NCI-H1930 (cell line): ENCODE results near the gene IMPACT.

ENCODE experiments used
- DNase-seq, 2 experiments: peaks; one replicate each; lab custom pipeline; 2025; lab: John Stamatoyannopoulos, UW

Gene IMPACT, protein sequence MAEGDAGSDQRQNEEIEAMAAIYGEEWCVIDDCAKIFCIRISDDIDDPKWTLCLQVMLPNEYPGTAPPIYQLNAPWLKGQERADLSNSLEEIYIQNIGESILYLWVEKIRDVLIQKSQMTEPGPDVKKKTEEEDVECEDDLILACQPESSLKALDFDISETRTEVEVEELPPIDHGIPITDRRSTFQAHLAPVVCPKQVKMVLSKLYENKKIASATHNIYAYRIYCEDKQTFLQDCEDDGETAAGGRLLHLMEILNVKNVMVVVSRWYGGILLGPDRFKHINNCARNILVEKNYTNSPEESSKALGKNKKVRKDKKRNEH

GRCh38 chr18:24426398-24427294, at the start of gene IMPACT:
Gene IMPACT, plus strand, starts transcription at chr18:24426670. Its CDS starts 87 bp downstream, at chr18:24426757.
- peak; percentile 88 to 92 for DNase-seq

- no peak for DNase-seq
Measured at GRCh38 chr18:24378598-24378997, 47.9 kb upstream of the IMPACT start.

DNA sequence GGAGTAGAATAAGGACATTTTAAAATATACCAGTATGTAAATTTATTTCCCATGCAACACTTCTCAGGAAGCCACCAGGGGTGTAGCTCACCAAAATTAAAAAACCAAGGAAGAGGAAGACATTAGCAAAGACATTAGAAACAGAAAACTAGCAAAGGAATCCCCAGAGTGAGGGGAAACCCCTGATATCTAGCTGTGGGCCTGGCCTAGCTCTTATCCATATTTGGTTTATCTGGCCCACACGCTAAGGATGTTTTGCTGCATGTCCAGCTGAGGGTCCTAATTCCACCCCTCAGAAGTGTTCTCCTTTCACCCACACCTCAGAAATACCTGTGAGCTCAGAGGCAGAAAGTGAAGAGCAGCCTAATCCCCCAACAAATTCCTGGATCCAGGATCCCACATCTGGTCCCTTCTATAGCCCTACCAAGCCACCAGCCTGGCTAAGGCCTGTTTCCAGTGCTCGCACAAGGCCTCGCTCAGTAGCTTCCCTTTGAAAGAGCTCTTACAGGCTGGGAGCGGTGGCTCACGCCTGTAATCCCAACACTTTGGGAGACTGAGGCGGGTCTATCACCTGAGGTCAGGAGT, 46.2 kb upstream of the IMPACT start:
- no peak for DNase-seq

DNA sequence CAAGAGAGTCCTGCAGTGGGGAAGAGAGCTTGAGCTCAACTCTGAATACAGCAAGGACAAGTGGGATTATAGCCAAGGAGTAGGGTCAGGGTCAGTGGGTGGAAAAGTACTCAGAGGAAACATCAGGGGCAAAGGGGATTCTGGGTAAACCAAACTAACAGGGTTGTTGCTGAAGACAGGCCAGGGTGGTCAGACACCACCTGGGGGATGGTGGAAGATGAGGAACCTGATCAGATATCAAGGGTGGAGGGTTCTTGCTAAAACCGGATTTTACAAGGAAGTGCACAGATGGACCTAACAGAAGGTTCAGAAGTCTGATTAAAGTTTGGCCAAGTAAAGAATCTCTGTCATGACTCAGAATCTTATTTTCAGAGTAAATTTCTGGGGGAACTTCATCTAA, 45.3 kb upstream of the IMPACT start:
- DNase-seq, result no peak

- DNase-seq, result no peak
Measured at GRCh38 chr18:24386681-24387080, 39.8 kb upstream of the IMPACT start.

DNA sequence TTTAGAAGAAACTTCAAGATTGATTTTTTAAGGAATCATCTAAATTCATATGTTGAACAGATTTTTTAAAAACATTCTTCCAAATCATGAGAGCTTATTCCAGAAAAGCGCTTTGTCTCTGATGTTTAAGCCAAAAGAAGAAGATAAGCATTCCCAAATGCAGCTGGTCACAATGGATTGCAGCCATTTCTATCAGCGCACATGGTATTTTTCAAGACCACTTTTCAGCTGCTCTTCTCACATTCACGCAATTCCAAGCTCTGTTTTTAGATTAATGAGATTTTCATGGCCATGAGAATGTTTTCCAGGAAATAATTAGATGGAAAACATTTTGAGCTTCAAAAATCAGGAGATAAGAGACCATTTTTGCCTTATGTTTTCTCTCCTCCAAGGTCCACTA, 37.5 kb upstream of the IMPACT start:
- DNase-seq, result no peak

GRCh38 chr18:24395049-24395795, 31.2 kb upstream of the IMPACT start:
- no peak for DNase-seq

GRCh38 chr18:24396082-24396633, 30.3 kb upstream of the IMPACT start:
- DNase-seq, result no peak

- DNase-seq, result peak; percentile 49 to 64
Measured at GRCh38 chr18:24397131-24397693, 29.3 kb upstream of the IMPACT start.

DNA sequence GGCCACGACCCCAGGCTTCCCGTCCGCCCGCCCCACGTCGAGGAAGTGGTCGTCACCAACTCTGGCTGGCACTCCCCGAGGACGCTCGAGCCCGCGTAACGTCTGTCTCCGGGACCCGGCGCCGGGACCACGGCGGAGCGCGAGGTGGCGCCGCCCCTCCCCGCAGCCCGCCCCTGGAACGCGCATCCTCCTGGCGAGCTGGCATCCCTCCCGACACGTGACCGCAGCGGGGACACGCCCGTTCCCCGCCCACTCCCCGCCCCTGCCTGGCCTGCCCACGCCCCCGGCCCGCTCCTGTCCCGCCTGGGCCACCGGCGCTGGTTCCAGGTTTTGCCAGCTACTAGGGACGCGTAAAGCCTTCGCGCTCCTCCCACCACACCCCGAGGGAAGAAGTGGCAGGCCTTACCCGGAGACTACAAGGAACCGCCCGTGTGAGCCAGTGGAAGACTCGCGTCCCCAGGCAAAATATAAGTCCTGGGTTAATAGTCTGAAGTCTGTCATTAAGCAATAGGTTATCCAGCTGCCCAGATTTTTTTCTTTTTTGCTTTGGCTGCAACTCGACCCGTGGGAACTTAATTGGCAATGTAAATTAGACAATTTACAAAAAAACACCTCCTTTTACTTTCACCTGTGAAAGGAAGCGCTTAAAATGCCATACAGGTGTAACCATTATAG, 28.6 kb upstream of the IMPACT start, which contains the start of gene OSBPL1A:
OSBPL1A (minus strand) TSS at position 131 of the 675 bp plus-strand sequence. CDS start 20,291 bp downstream, outside the sequence.
- peak; percentile 92 to 93 for DNase-seq

GRCh38 chr18:24398540-24398939, 27.9 kb upstream of the IMPACT start:
- no peak for DNase-seq

- DNase-seq, result no peak
Measured at GRCh38 chr18:24400587-24400986, 25.9 kb upstream of the IMPACT start.

- DNase-seq, result no peak
Measured at GRCh38 chr18:24402209-24402785, 24.2 kb upstream of the IMPACT start.

DNA sequence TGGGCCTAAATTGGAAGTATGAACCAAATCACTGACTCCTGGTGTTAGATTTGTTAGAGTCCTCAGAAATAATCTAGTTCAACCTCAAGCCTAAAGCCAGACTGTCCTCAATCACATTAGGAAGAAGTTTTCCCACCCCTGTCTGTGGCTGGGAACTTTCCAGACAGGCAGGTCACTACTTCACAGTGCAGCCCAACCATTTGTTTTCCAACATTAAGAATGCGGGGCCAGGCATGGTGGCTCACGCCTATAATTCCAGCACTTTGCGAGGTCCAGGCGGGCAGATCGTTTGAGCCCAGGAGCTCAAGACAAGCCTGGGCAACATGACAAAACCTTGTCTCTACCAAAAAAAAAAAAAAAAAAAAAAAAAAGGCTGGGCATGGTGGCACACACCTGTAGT, 23.4 kb upstream of the IMPACT start:
- DNase-seq, result no peak

DNA sequence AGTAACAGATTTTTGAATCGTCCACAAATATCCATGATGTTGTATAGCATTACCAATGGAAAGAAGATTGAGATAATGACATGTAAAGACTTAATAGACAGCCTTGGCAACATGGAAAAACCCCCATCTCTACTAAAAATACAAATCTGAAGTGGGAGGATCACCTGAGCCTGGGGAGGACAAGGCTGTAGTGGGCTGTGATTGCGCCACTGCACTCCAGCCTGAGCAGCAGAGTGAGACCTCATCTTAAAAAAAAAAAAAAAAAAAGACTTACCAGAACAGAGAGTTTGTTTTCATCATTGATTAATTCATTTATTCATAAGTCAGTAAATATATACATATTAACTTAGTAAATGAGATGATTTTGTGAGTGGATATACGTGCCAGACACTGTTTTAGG, 21.9 kb upstream of the IMPACT start:
- no peak for DNase-seq

DNA sequence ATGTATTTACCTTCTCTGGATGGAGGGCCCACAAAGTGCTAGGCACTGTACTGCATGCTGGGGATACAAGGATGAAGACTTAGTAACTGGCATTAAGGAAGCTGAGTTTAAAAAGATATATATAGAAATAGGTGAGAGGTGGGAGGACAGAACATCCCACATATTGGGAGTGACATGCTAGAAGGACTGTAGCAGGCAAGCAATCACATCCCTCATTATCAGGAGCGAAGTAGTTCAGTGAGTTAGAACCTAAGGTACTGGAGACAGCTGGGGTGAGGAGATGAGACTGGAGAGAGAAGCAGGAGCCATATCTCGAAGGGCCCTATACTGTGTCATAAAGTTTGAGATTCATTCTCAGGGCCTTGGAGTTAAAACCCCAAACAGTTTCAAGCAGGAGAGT, 18.0 kb upstream of the IMPACT start:
- no peak for DNase-seq

GRCh38 chr18:24413148-24413547, 13.3 kb upstream of the IMPACT start:
- DNase-seq, result peak in 1 of 2 experiments; percentile 17

DNA sequence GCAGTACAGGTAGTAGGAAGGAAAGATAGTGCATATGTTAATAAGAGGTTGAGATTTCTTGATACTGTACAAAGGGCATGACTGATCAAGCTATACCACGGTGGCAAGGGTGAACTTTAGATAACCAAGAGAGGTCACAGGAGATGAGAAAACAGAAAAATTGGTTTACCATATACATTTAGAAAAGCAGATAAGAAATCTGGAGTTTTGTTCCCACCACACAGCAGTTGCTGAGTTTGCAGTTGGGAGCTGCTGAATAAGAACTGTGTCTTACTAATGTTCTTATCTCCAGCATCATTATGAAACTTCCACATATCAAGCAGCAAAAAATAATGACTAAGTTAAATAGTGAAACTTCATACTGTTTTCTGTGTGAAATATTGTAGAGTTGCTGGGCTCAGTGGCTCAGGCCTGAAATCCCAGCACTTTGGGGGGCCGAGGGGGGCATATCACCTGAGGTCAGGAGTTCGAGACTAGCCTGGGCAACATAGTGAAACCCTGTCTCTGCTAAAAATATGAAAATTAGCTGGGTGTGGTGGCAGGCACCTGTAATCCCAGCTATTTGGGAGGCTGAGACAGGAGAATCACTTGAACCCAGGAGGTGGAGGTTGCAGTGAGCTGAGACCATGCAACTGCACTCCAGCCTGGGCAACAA, 12.0 kb upstream of the IMPACT start:
- no peak for DNase-seq

DNA sequence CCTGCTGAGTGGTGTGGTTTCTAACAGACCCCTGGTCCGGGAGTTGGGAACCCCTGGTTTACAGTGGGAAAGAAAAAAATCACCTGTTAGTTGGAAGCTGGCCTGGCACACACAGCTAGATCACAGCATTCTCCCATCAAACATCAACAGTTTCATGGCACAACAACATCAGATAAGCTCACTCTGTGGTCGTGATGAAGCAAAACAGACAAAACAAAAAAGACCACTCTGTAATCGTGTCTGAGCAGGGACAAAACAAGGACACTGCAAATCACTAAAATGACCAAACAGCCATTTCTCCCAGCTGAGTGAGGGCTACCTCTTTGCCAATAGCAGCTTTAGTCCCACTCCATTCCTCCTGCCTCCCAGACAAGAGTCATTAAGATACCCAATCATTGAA, 9.0 kb upstream of the IMPACT start:
- DNase-seq, result no peak

- no peak for DNase-seq
Measured at GRCh38 chr18:24420551-24420950, 5.9 kb upstream of the IMPACT start.
